HCT116 (cell line): Measurements from ENCODE around the gene MPV17. TPM values are rescaled to one million over a fixed set of nuclear protein-coding genes. Genes with fewer than 3 reads are reported as not detected.

Source experiments
- ATAC-seq: fragments of 200-7000 bp; cut with Tn5 transposase; 2 replicates; pipeline ENCODE4 v1.9.1; 2020; ENCODE audit warnings: mild to moderate bottlenecking, moderate library complexity
- BruUV-seq: library from RNA; stranded (reverse); fragments of 400-500 nt; replicated peaks from 2 replicates; lab custom pipeline; 2021; lab: Mats Ljungman, UMichigan
- CTCF ChIA-PET: fragments of 300-600 bp; sonication (Branson Sonifier 250); formaldehyde crosslinking; loops from one replicate; lab custom pipeline; 2021; ENCODE audit warnings: antibody characterized with exemption; lab: Charles Lee
- POLR2A ChIA-PET: fragments of 300-600, 350-600 bp; sonication (Branson Sonifier 250); formaldehyde crosslinking; loops from one replicate; lab custom pipeline; 2021; ENCODE audit warnings: antibody characterized with exemption; lab: Charles Lee
- RAD21 ChIA-PET, 2 experiments: fragments of 300-600 bp; sonication (Branson Sonifier 250); formaldehyde crosslinking; loops; one replicate each; lab custom pipeline; 2023; ENCODE audit warnings: low total read pairs in 2 of 2; ENCODE audit not compliant: uncharacterized antibody in 2 of 2, unreplicated experiment in 2 of 2, low non-redundant PET in 1 of 2; lab: Charles Lee
- DNase-seq: peaks from one replicate; pipeline ENCODE4 v3.0.0-alpha.2; 2010; ENCODE audit warnings: low read depth, low spot score
- H2AFZ ChIP-seq: fragments of 200-600 bp; shearing (Covaris generic), sonication (generic); 2 replicates; pipeline ENCODE4 v1.6.1; 2017; ENCODE audit warnings: low read depth, mixed run types, mixed read lengths, antibody characterized with exemption, low read length; ENCODE audit not compliant: poor library complexity, severe bottlenecking
- H3K27ac ChIP-seq: 2 replicates; pipeline ENCODE4 v1.5.1; 2012; ENCODE audit warnings: low read depth, low read length
- H3K27me3 ChIP-seq: fragments of 200-600 bp; sonication (generic); 2 replicates; pipeline ENCODE4 v1.6.1; 2016; ENCODE audit warnings: mixed run types, low read length, mixed read lengths; ENCODE audit not compliant: insufficient read depth
- H3K36me3 ChIP-seq, 2 experiments: fragments of 200-500 bp in 1 of 2; fragments of 200-600 bp in 1 of 2; sonication (Bioruptor generic) in 1 of 2; sonication (generic) in 1 of 2; 2 replicates each; pipeline versions ENCODE4 v1.5.1 to v1.6.1; 2014 to 2016; ENCODE audit warnings: low read length in 2 of 2, inconsistent platforms in 1 of 2, mixed read lengths in 1 of 2, mixed run types in 1 of 2; ENCODE audit not compliant: insufficient read depth in 2 of 2, control insufficient read depth in 1 of 2
- H3K4me1 ChIP-seq, 2 experiments: fragments of 200-600 bp in 1 of 2; sonication (generic) in 1 of 2; 2 replicates each; pipeline versions ENCODE4 v1.5.1 to v1.6.1; 2012 to 2017; ENCODE audit warnings: low read length in 2 of 2, inconsistent platforms in 1 of 2, mild to moderate bottlenecking in 1 of 2, mixed read lengths in 1 of 2, mixed run types in 1 of 2, moderate library complexity in 1 of 2; ENCODE audit not compliant: insufficient read depth in 2 of 2, control insufficient read depth in 1 of 2
- H3K4me2 ChIP-seq: fragments of 200-600 bp; sonication (generic); 2 replicates; pipeline ENCODE4 v1.6.1; 2017; ENCODE audit warnings: mixed run types, low read length, mixed read lengths
- H3K4me3 ChIP-seq, 2 experiments: fragments of 200-600 bp in 1 of 2; sonication (generic) in 1 of 2; replicated peaks in 1 of 2; 2 replicates each; pipeline ENCODE4 v1.5.1; 2011 to 2016; ENCODE audit warnings: low read length in 2 of 2, control low read depth in 1 of 2, low read depth in 1 of 2, mild to moderate bottlenecking in 1 of 2, mixed read lengths in 1 of 2, mixed run types in 1 of 2
- H3K79me2 ChIP-seq: fragments of 200-600 bp; sonication (generic); 2 replicates; pipeline ENCODE4 v1.6.1; 2017; ENCODE audit warnings: mild to moderate bottlenecking, mixed run types, low read length, moderate library complexity, mixed read lengths; ENCODE audit not compliant: insufficient read depth
- H3K9ac ChIP-seq: fragments of 200-600 bp; sonication (generic); 2 replicates; pipeline ENCODE4 v1.6.1; 2016; ENCODE audit warnings: low read length, mixed read lengths
- H3K9me2 ChIP-seq: fragments of 200-600 bp; sonication (generic), shearing (Covaris generic); 2 replicates; pipeline ENCODE4 v1.6.1; 2017; ENCODE audit warnings: mixed run types, mild to moderate bottlenecking, moderate library complexity; ENCODE audit not compliant: insufficient read depth
- H3K9me3 ChIP-seq, 2 experiments: fragments of 200-500 bp in 1 of 2; fragments of 200-600 bp in 1 of 2; sonication (Bioruptor generic) in 1 of 2; sonication (generic) in 1 of 2; 2 replicates each; pipeline ENCODE4 v1.6.1; 2014 to 2017; ENCODE audit warnings: low read length in 2 of 2, mixed read lengths in 2 of 2, inconsistent platforms in 1 of 2, low read depth in 1 of 2, mild to moderate bottlenecking in 1 of 2, mixed run types in 1 of 2, moderate library complexity in 1 of 2; ENCODE audit not compliant: control insufficient read depth in 1 of 2, insufficient read depth in 1 of 2
- H4K20me1 ChIP-seq: fragments of 200-600 bp; sonication (generic), shearing (Covaris generic); 2 replicates; pipeline ENCODE4 v1.6.1; 2017; ENCODE audit warnings: mixed run types, mild to moderate bottlenecking, moderate library complexity; ENCODE audit not compliant: insufficient read depth
- ATF3 ChIP-seq: IDR thresholded peaks from 2 replicates; pipeline ENCODE4 v1.6.1; 2012
- CBX3 ChIP-seq: IDR thresholded peaks from 2 replicates; pipeline ENCODE4 v1.6.1; 2012; ENCODE audit warnings: low read depth
- EGR1 ChIP-seq: IDR thresholded peaks from 2 replicates; pipeline ENCODE4 v1.6.1; 2012; ENCODE audit warnings: low read depth
- ELF1 ChIP-seq: IDR thresholded peaks from 2 replicates; pipeline ENCODE4 v1.6.1; 2012; ENCODE audit warnings: low read depth, borderline replicate concordance
- MAX ChIP-seq: IDR thresholded peaks from 2 replicates; pipeline ENCODE4 v1.6.1; 2012
- POLR2A ChIP-seq: IDR thresholded peaks from 2 replicates; pipeline ENCODE4 v1.7.0; 2011; ENCODE audit warnings: borderline replicate concordance; ENCODE audit not compliant: insufficient read depth, insufficient read length; ENCODE audit errors: extremely low read depth
- POLR2AphosphoS5 ChIP-seq: IDR thresholded peaks from 2 replicates; pipeline ENCODE4 v1.6.1; 2011; ENCODE audit warnings: mild to moderate bottlenecking, low read depth, low read length, moderate library complexity
- REST ChIP-seq: IDR thresholded peaks from 2 replicates; pipeline ENCODE4 v1.6.1; 2012; ENCODE audit warnings: low read depth
- SIN3A ChIP-seq: IDR thresholded peaks from 2 replicates; pipeline ENCODE4 v1.6.1; 2012; ENCODE audit warnings: low read depth
- SP1 ChIP-seq: IDR thresholded peaks from 2 replicates; pipeline ENCODE4 v1.6.1; 2012; ENCODE audit warnings: low read depth
- SRF ChIP-seq: IDR thresholded peaks from 2 replicates; pipeline ENCODE4 v1.6.1; 2012; ENCODE audit warnings: low read depth
- TCF7L2 ChIP-seq: IDR thresholded peaks from 2 replicates; pipeline ENCODE4 v1.7.0; 2011; ENCODE audit warnings: borderline replicate concordance, inconsistent platforms; ENCODE audit not compliant: insufficient read depth, insufficient read length; ENCODE audit errors: extremely low read depth
- YY1 ChIP-seq: IDR thresholded peaks from 2 replicates; pipeline ENCODE4 v1.6.1; 2011; ENCODE audit warnings: low read length, low read depth, moderate library complexity, mild to moderate bottlenecking; ENCODE audit not compliant: insufficient replicate concordance; ENCODE audit errors: extremely low read depth
- ZFX ChIP-seq: fragments of 450-650 bp; IDR thresholded peaks from 2 replicates; pipeline ENCODE4 v1.6.1; 2017
- intact Hi-C: fragments of 100-400 bp; cut with micrococcal nuclease; formaldehyde crosslinking; loops from 2 replicates; pipeline ENCODE4 v1.10.0; 2022
- total RNA-seq: library from RNA; stranded (reverse); gene quantifications from one replicate; pipeline ENCODE4 v1.2.1, GENCODE V29; 2021; ENCODE audit not compliant: unreplicated experiment

The MPV17 gene
- total RNA-seq, 1 experiment from 2014 or later: 55.4 TPM

DNA sequence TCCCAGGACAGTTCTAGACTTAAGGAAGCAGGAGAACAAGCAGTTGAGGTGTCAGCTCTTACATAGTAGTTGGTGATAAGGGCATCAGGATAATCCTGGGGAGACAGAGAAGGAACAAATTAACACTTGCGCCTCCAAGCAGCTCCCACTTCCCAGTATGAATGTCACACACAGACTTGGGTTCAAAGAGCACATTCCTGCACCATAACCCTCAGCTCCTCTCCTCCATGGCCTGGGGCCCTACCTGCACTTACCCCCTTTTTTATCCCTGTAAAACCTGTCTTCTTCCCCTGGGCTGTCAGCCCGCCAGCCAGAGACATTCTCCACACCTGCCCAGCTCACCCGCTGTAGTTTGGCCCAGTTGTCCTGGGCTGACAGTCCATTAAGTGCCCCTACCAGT lies 10.7 kb downstream of the MPV17 start:
- Histone ChIP-seq H2AFZ (no peak overlapping the region), H3K9me2 (no peaks in the 10 kb centered on the region), H3K36me3 (peaks cover 0 to 5% of the 10 kb centered on the region in 2 experiments; a peak in 1 of 4 replicates), H3K79me2 (no peaks in the 10 kb centered on the region), H3K9ac (no peak overlapping the region), H3K4me2 (no peak overlapping the region), H3K9me3 (no peaks in the 10 kb centered on the region), H4K20me1 (no peaks in the 10 kb centered on the region), H3K27ac (no peak overlapping the region), H3K4me3 (no peak overlapping the region), H3K27me3 (no peaks in the 10 kb centered on the region), H3K4me1 (no peaks in the 10 kb centered on the region)
- no peak for TF ChIP-seq YY1
- TF ChIP-seq CBX3: no peak
- no peak for TF ChIP-seq ZFX
- no peak for TF ChIP-seq POLR2AphosphoS5
- TF ChIP-seq TCF7L2: no peak
- no peak for TF ChIP-seq MAX
- no peak for TF ChIP-seq ELF1
- TF ChIP-seq ATF3: no peak
- TF ChIP-seq SP1: no peak
- no peak for TF ChIP-seq SIN3A
- no peak for TF ChIP-seq EGR1
- TF ChIP-seq POLR2A: no peak
- no peak for TF ChIP-seq REST
- no peak for TF ChIP-seq SRF
- no TSS peak for BruUV-seq
- ATAC-seq: no peak
- DNase-seq: no peak
- ChIA-PET POLR2A (no interaction called here), CTCF (interaction anchor here (1.5 kb wide), 1 partner anchor 9 kb away, joined by 6 read pairs; no protein-coding TSS in a partner anchor), RAD21 (no interaction called here)
- intact Hi-C loops: no loop called here
